Retina (tissue), 1 donor: ENCODE data around the gene TPST1.
"Not testable (repeated sequence)": the region's sequence is repeated elsewhere in the genome, so short reads cannot be mapped to it uniquely, and the experiment has no call there.

Source experiments
- DNase-seq: peaks from one replicate; pipeline ENCODE4 v3.0.0-alpha.2; 2016

Gene TPST1

GRCh38 chr7:66348531-66348930, 143.4 kb downstream of the TPST1 start:
- DNase-seq, result no peak

GRCh38 chr7:66348959-66349358, 143.8 kb downstream of the TPST1 start:
- no peak for DNase-seq

DNA sequence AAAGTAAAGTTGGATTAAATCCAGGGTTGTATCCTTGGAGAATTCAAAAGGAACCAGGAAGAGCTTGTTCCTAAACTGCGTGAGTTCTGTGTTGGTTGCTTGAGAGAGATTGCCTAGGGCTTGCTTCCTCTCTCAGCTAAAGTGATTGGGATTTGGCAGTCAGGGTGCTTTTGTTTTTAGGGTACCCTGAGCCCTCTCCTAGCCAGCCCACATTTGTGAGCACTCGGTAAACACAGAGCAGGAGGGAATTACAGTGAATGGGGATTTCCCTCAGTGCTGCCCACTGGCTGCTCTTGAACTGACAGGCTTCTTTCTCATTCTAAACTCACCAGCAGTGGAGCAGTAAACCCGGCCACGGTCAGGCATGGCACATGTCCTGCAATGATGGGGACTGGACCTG, 146.9 kb downstream of the TPST1 start:
- DNase-seq, result no peak

DNA sequence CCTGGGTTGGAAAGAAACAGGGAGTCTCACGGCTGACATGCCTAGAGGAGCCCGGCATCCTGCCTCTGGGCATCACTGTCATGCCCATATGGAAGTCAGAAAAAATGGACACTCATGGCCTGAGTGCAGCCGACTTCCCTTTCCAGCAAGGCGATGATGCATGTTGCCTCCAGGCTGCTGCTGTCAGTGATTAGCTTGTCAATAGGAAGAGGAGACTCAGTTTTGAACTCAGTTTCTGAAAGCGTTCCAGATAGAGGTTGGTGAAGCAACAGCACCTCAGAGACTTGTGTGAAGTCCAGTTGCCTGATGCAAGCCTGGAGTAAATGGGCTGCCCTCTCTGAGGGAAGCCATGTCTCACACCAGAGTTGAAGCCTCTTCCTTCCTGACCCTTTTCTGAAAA, 148.4 kb downstream of the TPST1 start:
- no peak for DNase-seq

- no peak for DNase-seq
Observed at GRCh38 chr7:66355756-66356155, 150.6 kb downstream of the TPST1 start.

DNA sequence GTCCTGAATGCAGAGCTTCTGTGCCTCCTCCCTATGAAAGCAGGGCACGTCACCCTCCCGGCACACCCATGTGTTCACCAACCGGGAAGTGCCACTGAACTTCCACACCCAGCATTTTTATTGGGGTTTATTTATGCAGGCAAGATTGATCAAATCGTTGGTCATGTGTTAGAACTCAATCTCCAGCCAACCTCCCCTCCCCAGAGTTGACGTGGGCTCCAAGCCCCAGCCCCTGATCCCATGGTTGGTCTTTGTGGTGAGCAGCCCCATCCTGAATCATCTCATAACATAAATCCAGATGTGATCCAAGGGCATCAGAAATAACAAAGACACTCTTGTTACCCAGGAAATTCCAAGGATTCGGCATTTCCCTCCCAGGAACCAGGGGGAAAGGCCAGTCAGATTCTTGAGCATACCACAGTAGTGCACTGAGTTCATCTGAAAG, 151.2 kb downstream of the TPST1 start:
- no peak for DNase-seq

- no peak for DNase-seq
Observed at GRCh38 chr7:66357087-66357486, 152.0 kb downstream of the TPST1 start.

DNA sequence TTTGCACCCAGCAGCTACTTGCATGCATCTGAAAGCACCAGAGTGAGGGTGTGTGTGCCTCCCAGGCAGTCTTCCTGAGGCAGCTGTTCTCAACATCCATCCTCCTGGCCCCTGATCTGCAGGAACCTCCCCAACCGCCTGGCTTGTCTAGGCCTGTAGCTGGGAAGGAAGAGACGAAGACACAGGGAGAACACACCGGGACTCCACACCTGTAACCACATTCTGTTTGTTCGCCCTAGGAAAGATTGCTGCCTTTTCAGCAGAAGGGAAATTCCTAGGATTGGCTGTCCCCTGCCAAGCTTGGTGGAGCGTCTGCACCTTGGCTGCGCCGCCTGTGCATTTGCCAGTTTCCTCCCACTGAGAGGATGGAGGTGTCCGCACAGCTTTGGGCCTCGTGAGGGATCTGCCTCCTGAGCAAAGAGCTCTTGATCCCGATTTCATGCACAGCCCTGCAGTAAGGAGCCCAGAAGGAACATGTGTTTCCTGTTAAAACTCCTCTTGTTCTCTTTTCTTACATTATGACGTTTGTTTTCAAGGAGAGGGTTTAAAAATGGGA, 154.6 kb downstream of the TPST1 start:
- no peak for DNase-seq

GRCh38 chr7:66362136-66362535, 157.0 kb downstream of the TPST1 start:
- no peak for DNase-seq

- no peak for DNase-seq
Observed at GRCh38 chr7:66363635-66364034, 158.5 kb downstream of the TPST1 start.

DNA sequence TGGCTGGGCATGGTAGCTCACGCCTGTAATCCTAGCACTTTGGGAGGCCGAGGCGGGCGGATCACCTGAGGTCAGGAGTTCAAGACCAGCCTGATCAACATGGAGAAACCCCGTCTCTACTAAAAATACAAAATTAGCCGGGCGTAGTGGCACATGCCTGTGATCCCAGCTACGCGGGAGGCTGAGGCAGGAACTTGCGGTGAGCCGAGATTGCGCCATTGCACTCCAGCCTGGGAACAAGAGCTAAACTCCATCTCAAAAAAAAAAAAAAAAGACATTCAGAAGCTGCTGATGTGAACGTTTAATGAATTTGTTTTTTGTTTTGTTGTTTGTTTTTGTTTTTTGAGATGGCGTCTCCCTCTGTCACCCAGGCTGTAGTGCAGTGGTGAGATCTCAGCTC, 159.9 kb downstream of the TPST1 start:
- not testable (repeated sequence) for DNase-seq

DNA sequence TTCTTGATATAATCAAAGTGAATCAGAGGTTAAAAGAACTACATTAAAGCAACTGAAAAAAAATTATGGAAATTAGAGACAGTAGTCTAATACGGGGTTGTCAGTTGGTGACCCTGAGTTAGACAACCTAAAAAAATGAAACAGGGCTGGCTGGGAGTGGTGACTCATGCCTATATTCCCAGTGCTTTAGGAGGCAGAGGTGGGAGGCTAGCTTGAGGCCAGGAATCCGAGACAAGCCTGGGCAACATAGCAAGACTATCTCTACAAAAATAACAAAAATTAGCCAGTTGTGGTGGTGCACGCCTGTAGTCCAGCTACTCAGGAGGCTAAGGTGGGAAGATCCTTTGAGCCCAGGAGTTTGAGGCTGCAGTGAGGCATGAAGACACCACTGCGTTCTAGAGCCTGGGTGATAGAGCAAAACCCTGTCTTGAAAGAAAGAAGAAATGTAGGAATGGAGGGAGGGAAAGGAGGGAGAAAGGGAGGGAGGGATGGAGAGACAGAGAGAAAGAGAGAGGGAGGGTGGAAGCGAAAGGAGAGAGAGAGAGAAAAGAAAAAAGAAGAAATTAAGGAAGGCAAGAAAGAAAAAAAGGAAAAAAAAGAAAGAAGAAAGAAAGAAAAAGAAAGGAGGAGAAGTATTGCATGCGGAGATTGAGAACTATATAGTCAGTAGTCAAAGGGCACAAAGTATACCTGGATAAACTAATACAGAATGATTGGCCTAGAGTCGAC, 166.1 kb downstream of the TPST1 start:
- no peak for DNase-seq

- not testable (repeated sequence) for DNase-seq
Observed at GRCh38 chr7:66374141-66374840, 169.2 kb downstream of the TPST1 start.

- DNase-seq, result no peak
Observed at GRCh38 chr7:66376264-66376945, 171.3 kb downstream of the TPST1 start.

- no peak for DNase-seq
Observed at GRCh38 chr7:66377045-66377444, 171.9 kb downstream of the TPST1 start.

DNA sequence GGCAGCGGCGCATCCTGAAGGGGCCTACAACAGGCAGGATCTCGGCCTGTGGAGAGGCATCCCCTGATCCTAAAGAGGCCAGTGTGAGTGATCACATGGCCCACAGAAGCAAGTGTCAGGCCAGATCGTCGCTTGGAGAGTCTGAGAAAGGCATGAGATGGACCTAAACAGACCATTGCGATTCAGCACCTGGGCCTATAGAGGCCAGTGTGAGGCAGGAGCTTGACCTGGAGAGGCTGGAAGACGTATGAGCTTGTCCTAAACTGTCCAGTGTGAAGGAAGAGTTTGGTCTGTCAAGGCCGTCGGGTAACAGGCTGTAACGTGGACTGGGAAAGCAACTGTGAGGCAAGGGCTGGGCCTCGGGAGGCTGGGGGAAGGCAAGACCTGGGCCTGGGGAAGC, 172.6 kb downstream of the TPST1 start:
- DNase-seq, result no peak

- DNase-seq, result no peak
Observed at GRCh38 chr7:66379542-66380160, 174.5 kb downstream of the TPST1 start.

DNA sequence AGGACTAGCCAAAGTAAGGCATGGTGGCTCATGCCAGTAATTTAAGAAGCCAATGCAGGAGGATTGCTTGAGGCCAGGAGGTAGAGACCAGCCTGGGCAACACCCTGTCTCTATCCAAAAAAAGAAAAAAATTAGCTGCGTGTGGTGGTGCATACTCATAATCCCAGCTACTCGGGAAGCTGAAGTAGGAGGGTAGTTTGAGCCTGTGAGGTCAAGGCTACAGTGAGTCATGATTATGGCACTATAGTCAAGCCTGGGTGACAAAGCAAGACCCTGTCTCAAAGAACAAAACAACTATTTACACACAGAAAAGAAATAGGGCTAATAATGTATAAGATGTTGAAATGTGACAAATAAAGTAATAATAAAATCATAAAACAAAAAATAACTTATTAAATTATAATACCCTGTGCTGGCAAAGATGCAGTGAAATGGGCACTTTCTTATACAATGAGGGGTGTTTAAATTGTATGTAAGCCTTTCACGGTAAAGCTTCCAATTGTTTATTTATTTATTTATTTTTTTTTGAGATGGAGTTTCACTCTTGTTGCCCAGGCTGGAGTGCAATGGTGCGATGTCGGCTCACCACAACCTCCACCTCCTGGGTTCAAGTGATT, 175.2 kb downstream of the TPST1 start:
- no peak for DNase-seq

DNA sequence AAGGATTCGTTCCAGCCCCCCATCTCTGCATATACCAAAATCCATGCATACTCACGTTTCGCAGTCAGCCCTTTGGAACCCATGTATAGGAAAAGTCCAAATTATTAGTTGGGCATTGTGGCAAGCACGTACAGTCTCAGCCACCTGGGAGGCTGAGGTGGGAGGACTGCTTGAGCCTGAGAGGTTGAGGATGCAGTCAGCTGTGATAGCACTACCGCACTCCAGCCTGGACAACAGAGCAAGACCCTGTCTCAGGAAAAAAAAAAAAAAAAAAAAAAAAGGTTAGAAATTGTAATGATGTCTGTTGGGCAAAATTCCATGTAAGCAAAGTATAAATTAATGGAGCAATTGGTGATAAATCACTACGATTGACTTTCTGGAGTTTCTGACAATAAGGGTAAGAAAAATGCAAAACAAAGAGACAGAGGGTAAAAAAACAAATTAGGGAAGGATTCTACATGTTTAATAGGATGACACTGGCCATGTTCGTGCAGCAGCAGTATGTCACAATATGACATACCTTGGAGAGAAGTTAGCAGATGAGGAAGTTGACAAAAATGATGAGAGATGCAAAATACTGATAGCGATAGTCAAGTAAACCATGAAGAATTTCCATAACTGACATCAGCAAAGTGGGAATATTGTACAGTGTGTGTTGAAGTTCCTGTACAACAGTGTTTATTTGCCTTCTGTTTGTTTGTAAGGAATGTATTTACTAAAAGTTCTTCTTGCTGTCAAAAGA, 177.2 kb downstream of the TPST1 start:
- DNase-seq, result not testable (repeated sequence)

GRCh38 chr7:66385191-66385905, 180.2 kb downstream of the TPST1 start:
- not testable (repeated sequence) for DNase-seq

DNA sequence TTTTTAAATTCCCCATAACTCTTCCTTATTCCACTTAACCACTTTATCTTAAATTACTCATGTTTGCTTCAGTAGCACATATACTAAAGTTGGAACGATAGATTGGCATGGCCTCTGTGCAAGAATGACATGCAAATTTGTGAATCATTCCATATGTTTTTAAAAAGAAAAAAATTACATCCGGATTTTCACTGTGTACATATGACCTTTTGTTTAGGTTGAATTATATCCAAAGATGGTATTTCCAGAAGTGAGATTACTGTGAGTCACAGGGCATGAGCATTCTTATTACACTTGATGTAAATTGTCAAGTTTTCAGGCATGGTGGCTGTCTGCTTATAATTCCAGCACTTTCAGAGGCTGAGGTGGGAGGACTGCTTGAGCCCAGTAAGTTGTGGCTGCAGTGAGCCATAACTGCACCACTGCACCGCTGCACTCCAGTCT, 190.0 kb downstream of the TPST1 start:
- DNase-seq, result not testable (repeated sequence)
